Muscle of leg (tissue), 16 donors: ENCODE data around the gene SYTL1. TPM values are rescaled to one million over a fixed set of nuclear protein-coding genes. Genes with fewer than 3 reads are reported as not detected.

ENCODE experiments used
- DNase-seq: peaks from one replicate; pipeline ENCODE4 v3.0.0; 2013
- H3K27ac ChIP-seq: one replicate; pipeline ENCODE4 v1.5.1; 2013; ENCODE audit warnings: mild to moderate bottlenecking, low read length, control low read depth
- H3K27me3 ChIP-seq: one replicate; pipeline ENCODE4 v1.6.1; 2013; ENCODE audit warnings: low read length; ENCODE audit not compliant: control insufficient read depth, insufficient read depth
- H3K36me3 ChIP-seq: one replicate; pipeline ENCODE4 v1.6.1; 2013; ENCODE audit warnings: low read length; ENCODE audit not compliant: control insufficient read depth, insufficient read depth
- H3K4me1 ChIP-seq: one replicate; pipeline ENCODE4 v1.6.1; 2013; ENCODE audit warnings: low read length; ENCODE audit not compliant: control insufficient read depth, insufficient read depth
- H3K4me3 ChIP-seq: one replicate; pipeline ENCODE4 v1.5.1; 2013; ENCODE audit warnings: low read length, control low read depth
- H3K9me3 ChIP-seq: replicated peaks from 2 replicates; pipeline ENCODE4 v1.6.1; 2013; ENCODE audit warnings: low read depth, low read length; ENCODE audit not compliant: control insufficient read depth
- WGBS: methylation state at CpG from one replicate; pipeline ENCODE4 v1.1.5; 2013; ENCODE audit warnings: missing lambda C conversion rate; ENCODE audit not compliant: insufficient coverage; 5-methylcytosine and 5-hydroxymethylcytosine counted together
- long read RNA-seq, 11 donors: transcript quantifications; one replicate each; lab custom pipeline, GENCODE V29; 2026
- polyA plus RNA-seq, 8 donors: library from polyadenylated mRNA; unstranded; fragments of 120-200 nt; gene quantifications; one replicate each; pipeline versions ENCODE4 v1.2.1 to v1.2.3, GENCODE V29; 2013; ENCODE audit warnings: inconsistent platforms in 1 of 8, low replicate concordance in 1 of 8; ENCODE audit not compliant: insufficient read length in 8 of 8, insufficient read depth in 1 of 8
- total RNA-seq: library from RNA; stranded (reverse); fragments of 120-200 nt; gene quantifications from one replicate; pipeline ENCODE4 v1.2.4, GENCODE V29; 2013

Gene SYTL1
- total RNA-seq, result 0.62 TPM
- 1 to 10 TPM in 5 of 8 donors, under 1 TPM in 3; 0.66 to 4.8 (median 1.2) TPM for polyA plus RNA-seq
- long read RNA-seq, donor 1, result 0 reads
- long read RNA-seq, donor 2, result 0 reads
- long read RNA-seq, donor 3, result 0 reads
- long read RNA-seq, donor 4, result 0 reads
- long read RNA-seq, donor 5, partial matches to known transcripts, result 0 of 2 reads
- long read RNA-seq, donor 5, other reads (novel, unspliced or antisense), result 0 of 2 reads
- long read RNA-seq, donor 6, result 0 reads
- long read RNA-seq, donor 7, partial matches to known transcripts, result 0 of 1 reads
- long read RNA-seq, donor 7, other reads (novel, unspliced or antisense), result 0 of 1 reads
- long read RNA-seq, donor 8, result 0 reads
- long read RNA-seq, donor 9, result 0 reads
- long read RNA-seq, donor 10, partial matches to known transcripts, result 0 of 1 reads
- long read RNA-seq, donor 10, other reads (novel, unspliced or antisense), result 0 of 1 reads
- long read RNA-seq, donor 11, result 0 reads

DNA sequence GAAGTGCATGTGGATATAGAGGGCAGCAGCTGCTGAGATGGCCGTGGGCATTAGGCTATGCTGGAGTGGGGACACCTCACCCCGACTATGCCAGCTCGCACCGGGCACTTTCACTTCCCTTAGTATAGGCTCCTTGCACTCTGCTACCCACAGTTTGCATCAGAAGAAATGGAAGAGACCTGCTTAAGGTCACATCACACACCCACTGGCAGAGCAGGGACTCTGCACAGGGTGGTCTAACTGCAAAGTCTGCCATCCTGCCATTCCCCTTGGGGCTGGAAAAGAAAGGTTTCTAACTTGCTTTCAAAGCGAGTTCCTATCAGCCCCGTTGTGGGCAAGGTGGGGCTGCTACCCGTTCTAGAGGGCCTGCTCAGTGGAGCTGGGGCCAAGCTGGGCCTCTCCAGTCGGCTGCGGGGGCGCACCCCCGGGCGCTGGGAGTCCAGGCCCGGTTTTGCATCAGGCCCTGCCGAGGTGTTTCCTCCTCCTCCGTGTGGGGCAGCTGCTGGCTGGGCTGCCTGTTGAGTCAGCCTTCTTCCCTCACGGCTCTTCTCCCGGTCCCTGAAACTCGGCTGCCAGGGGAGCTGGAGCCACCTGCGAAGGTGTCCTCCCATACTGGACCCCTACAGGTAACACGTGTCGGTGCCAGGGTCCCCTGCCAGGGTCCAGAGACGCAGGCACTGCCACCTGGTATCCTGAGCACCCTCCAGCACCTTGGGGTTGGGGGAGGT lies at the start of gene SYTL1:
TSS of gene SYTL1 (plus strand) at position 498 of the 728 bp plus-strand sequence. CDS start 3,313 bp downstream, outside the sequence.
- Histone ChIP-seq H3K36me3 (peaks cover 5% of the 10 kb centered on the region), H3K9me3 (no peaks in the 10 kb centered on the region), H3K4me1 (peaks cover 6% of the 10 kb centered on the region), H3K27ac (no peak within 1 kb of the TSS), H3K4me3 (no peak within 1 kb of the TSS), H3K27me3 (peaks cover 3% of the 10 kb centered on the region)
- 11% methylated on average over 10 of the region's 22 CpGs for WGBS
- no peak for DNase-seq

DNA sequence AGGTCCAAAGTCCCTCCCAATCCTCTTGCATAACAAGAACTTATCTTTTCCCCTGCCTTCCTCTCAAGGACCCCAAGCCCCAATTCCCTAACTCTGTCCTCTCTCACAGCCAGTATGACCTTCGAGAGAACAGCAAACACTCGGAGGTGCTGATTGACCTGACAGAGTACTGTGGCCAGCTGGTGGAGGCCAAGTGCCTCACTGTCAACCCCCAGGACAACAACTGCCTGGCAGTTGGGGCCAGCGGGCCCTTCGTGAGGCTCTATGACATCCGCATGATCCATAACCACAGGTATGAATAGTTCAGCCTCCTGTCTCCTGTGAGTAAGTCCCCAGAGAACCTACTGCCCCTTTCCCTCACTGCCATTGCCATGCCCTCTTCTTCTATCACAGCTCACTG lies 49.7 kb upstream of the SYTL1 start:
- Histone ChIP-seq H3K9me3 (no peaks in the 10 kb centered on the region), H3K4me1 (peaks cover 4% of the 10 kb centered on the region), H3K4me3 (no peak overlapping the region), H3K27me3 (no peaks in the 10 kb centered on the region), H3K27ac (no peak overlapping the region), H3K36me3 (peaks cover 58% of the 10 kb centered on the region)
- DNase-seq, result no peak
- 92% methylated on average over 5 of the region's 5 CpGs for WGBS

- DNase-seq, result no peak
- H3K9me3 ChIP-seq, result no peaks in the 10 kb centered on the region
- H3K4me3 ChIP-seq, result no peak overlapping the region
- peaks cover 63% of the 10 kb centered on the region for H3K36me3 ChIP-seq
- peaks cover 21% of the 10 kb centered on the region for H3K4me1 ChIP-seq
- WGBS, result 88% methylated on average over 6 of the region's 8 CpGs
- H3K27me3 ChIP-seq, result no peaks in the 10 kb centered on the region
- no peak overlapping the region for H3K27ac ChIP-seq
Measured at GRCh38 chr1:27293915-27294314, 47.9 kb upstream of the SYTL1 start.

GRCh38 chr1:27296773-27297291 lies 45.0 kb upstream of the SYTL1 start:
- Histone ChIP-seq H3K36me3 (peaks cover 62% of the 10 kb centered on the region), H3K4me1 (peaks cover 49% of the 10 kb centered on the region), H3K27ac (no peak overlapping the region), H3K4me3 (no peak overlapping the region), H3K9me3 (no peaks in the 10 kb centered on the region), H3K27me3 (no peaks in the 10 kb centered on the region)
- WGBS, result no CpG with 5 or more reads among the region's 10 CpGs
- peak; percentile 74 for DNase-seq

GRCh38 chr1:27297903-27298302 lies 43.9 kb upstream of the SYTL1 start:
- H3K9me3 ChIP-seq, result no peaks in the 10 kb centered on the region
- H3K4me3 ChIP-seq, result no peak overlapping the region
- H3K27me3 ChIP-seq, result no peaks in the 10 kb centered on the region
- H3K36me3 ChIP-seq, result peaks cover 62% of the 10 kb centered on the region
- no peak overlapping the region for H3K27ac ChIP-seq
- DNase-seq, result no peak
- H3K4me1 ChIP-seq, result peaks cover 50% of the 10 kb centered on the region
- 100% methylated on average over 3 of the region's 3 CpGs for WGBS

DNA sequence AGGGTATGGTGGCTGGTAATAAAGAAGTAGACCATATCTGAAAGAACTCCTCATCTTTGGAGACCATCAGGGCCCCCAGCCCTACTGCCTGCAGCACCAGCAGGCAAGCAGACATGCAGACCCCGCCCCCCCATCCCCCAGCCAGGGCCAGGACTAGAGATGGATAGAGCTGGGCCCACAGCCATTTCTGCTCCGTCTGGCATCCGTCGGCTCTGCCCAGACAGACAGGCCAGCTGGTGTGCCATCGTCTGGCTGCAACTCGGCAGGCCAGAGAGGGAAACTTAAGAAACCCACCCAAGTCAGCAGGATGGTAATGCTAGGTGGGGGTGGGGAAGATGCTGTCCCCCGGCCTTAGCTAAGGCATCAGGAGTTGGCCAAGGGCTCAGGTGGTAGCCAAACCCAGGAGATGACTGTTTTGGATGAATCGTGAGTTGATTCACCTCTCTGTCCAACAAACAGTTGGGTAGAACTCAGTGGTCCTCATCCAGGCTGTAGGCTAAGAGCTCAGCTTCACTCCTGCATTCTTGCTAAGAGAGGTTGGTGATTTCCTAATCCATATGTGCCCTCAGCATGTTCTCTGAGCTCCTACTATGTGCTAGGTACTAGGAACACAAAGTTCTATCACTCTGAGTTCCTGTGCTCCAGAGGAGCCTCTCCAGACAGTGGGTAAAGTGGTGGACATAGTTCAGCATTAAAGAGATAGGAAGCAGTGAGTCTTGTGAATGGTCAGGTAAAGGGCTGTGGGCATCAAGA lies 43.0 kb upstream of the SYTL1 start:
- Histone ChIP-seq H3K4me1 (peaks cover 50% of the 10 kb centered on the region), H3K27ac (peak overlapping the region; percentile 93), H3K4me3 (no peak overlapping the region), H3K36me3 (peaks cover 67% of the 10 kb centered on the region), H3K27me3 (no peaks in the 10 kb centered on the region), H3K9me3 (no peaks in the 10 kb centered on the region)
- DNase-seq, result peak; percentile 61
- WGBS, result 60% methylated on average over 1 of the region's 8 CpGs

DNA sequence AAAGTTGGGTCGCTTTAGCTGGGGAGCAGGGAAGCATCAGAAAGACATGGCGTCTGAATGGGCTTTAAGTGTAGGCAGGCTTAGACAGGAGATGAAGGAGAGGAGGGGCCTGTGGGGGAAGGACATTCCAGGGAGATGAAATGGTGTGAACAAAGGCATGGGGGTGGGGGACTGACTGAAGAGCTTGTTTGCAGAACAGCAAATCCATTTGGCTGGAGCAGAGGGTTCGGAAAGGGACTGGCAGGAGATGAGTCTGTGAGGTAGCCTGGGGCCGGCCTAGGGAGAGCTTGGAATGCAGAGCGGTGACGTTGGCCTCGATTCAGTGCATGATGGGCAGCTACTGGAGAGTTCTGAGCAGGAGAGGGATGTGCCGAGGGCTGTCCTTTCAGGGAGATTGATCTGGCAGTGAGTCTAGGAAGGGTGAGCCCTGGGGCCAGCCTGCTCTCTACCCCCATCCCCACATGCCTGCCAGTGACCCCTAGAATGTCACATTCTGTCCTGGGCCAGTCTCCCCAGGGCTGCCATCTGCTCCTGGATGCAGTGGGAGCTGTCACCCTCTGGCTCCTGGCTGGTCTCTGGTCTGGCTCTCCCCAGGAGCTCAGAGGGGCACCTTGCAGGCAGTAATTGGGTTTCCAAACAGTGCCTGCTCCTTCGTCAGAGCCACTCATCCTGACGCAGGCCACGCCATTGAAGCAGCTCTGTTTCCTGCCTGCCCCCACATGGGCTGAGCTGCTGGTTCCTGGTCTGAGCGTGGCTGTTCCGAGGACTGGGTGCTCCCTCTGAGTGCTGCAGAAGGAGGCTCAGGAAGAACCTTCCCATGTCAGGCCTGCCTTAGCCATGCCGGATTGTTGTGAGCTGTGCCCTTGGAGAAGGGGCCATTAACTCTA lies 42.2 kb upstream of the SYTL1 start:
- H3K4me1 ChIP-seq, result peaks cover 50% of the 10 kb centered on the region
- H3K9me3 ChIP-seq, result no peaks in the 10 kb centered on the region
- peak overlapping the region; percentile 93 for H3K27ac ChIP-seq
- DNase-seq, result peak; percentile 92
- peaks cover 68% of the 10 kb centered on the region for H3K36me3 ChIP-seq
- H3K4me3 ChIP-seq, result no peak overlapping the region
- WGBS, result 21% methylated on average over 11 of the region's 14 CpGs
- H3K27me3 ChIP-seq, result no peaks in the 10 kb centered on the region

- peak; percentile 97 for DNase-seq
Measured at GRCh38 chr1:27300341-27301051, 41.3 kb upstream of the SYTL1 start.

GRCh38 chr1:27301052-27301422 lies 40.8 kb upstream of the SYTL1 start:
- Histone ChIP-seq H3K4me1 (peaks cover 50% of the 10 kb centered on the region), H3K4me3 (no peak overlapping the region), H3K27ac (peak overlapping the region; percentile 93), H3K9me3 (no peaks in the 10 kb centered on the region), H3K27me3 (no peaks in the 10 kb centered on the region), H3K36me3 (peaks cover 66% of the 10 kb centered on the region)
- WGBS, result 68% methylated on average over 5 of the region's 8 CpGs
- DNase-seq, result no peak

More at GRCh38 chr1:27300341-27301051, 41.3 kb upstream of the SYTL1 start:
- H3K4me1 ChIP-seq, result peaks cover 50% of the 10 kb centered on the region
- H3K36me3 ChIP-seq, result peaks cover 70% of the 10 kb centered on the region
- peak overlapping the region; percentile 93 for H3K27ac ChIP-seq
- 0% methylated on average over 1 of the region's 5 CpGs for WGBS
- no peaks in the 10 kb centered on the region for H3K27me3 ChIP-seq
- no peaks in the 10 kb centered on the region for H3K9me3 ChIP-seq
- no peak overlapping the region for H3K4me3 ChIP-seq
